SK-N-SH (cell line): Measurements from ENCODE around the gene PSMA6.

Source experiments
- EZH2phosphoT487 ChIP-seq: fragments of 200-600 bp; sonication (generic); IDR thresholded peaks from 2 replicates; pipeline ENCODE4 v1.6.1; 2017; ENCODE audit warnings: low read depth, mixed run types, mild to moderate bottlenecking, antibody characterized with exemption, moderate library complexity, borderline replicate concordance
- SIN3A ChIP-seq: IDR thresholded peaks from 2 replicates; pipeline ENCODE4 v1.6.1; 2012; ENCODE audit warnings: low read depth, mild to moderate bottlenecking, low read length, moderate library complexity, borderline replicate concordance

- TF ChIP-seq EZH2phosphoT487 = no peak
- TF ChIP-seq SIN3A = no peak
These were observed 73.2 kb downstream of the PSMA6 start for GRCh38 chr14:35365130-35366055.
